Spleen (tissue), 11 donors: Measurements from ENCODE around the gene ARL11. TPM values are rescaled to one million over a fixed set of nuclear protein-coding genes. Genes with fewer than 3 reads are reported as not detected.

Experiments
- DNase-seq: peaks from one replicate; pipeline ENCODE4 v3.0.0-alpha.2; 2020
- H3K27ac ChIP-seq, 8 donors: fragments of 200-600 bp; sonication (generic) in 7 of 8; 1 replicate in 4 of 8; 2 replicates in 4 of 8; pipeline versions ENCODE4 v1.5.0 to v1.8.0; 2016 to 2021; ENCODE audit warnings: inconsistent platforms in 4 of 8, mild to moderate bottlenecking in 4 of 8, moderate library complexity in 1 of 8
- H3K27me3 ChIP-seq, 7 donors: fragments of 200-600 bp; sonication (generic) in 6 of 7; replicated peaks in 1 of 7; 1 replicate in 4 of 7; 2 replicates in 3 of 7; pipeline versions ENCODE4 v1.5.0 to v1.8.0; 2016 to 2021; ENCODE audit warnings: inconsistent platforms in 3 of 7, mild to moderate bottlenecking in 1 of 7
- H3K36me3 ChIP-seq, 6 donors: fragments of 200-600 bp; sonication (generic) in 5 of 6; 1 replicate in 4 of 6; 2 replicates in 2 of 6; pipeline versions ENCODE4 v1.5.0 to v1.8.0; 2016 to 2021; ENCODE audit warnings: inconsistent platforms in 2 of 6
- H3K4me1 ChIP-seq, 6 donors: fragments of 200-600 bp; sonication (generic) in 5 of 6; 1 replicate in 3 of 6; 2 replicates in 3 of 6; pipeline versions ENCODE4 v1.5.0 to v1.8.0; 2016 to 2021; ENCODE audit warnings: inconsistent platforms in 3 of 6
- H3K4me3 ChIP-seq, 8 donors: fragments of 200-600 bp; sonication (generic) in 7 of 8; 1 replicate in 4 of 8; 2 replicates in 4 of 8; pipeline versions ENCODE4 v1.5.0 to v1.8.0; 2016 to 2021; ENCODE audit warnings: inconsistent platforms in 4 of 8, mild to moderate bottlenecking in 4 of 8, moderate library complexity in 2 of 8
- H3K9me3 ChIP-seq, 8 donors: fragments of 200-600 bp; sonication (generic) in 7 of 8; 1 replicate in 4 of 8; 2 replicates in 4 of 8; pipeline versions ENCODE4 v1.5.0 to v1.8.0; 2016 to 2021; ENCODE audit warnings: inconsistent platforms in 4 of 8
- CTCF ChIP-seq, 11 experiments: fragments of 200-600 bp in 7 of 11; fragments of 450-650 bp in 4 of 11; sonication (generic) in 4 of 11; IDR thresholded peaks in 8 of 11; conservative IDR thresholded peaks in 3 of 11; 1 replicate in 7 of 11; 2 replicates in 4 of 11; pipeline versions ENCODE4 v1.4.0 to v1.8.0; 2016 to 2021; ENCODE audit warnings: antibody characterized with exemption in 11 of 11, inconsistent platforms in 4 of 11, mild to moderate bottlenecking in 1 of 11
- POLR2A ChIP-seq, 3 donors: fragments of 450-650 bp; IDR thresholded peaks; one replicate each; pipeline ENCODE4 v1.5.1; 2017; ENCODE audit warnings: antibody characterized with exemption in 3 of 3, mild to moderate bottlenecking in 1 of 3
- POLR2AphosphoS5 ChIP-seq, 3 donors: sonication (generic); formaldehyde crosslinking; IDR thresholded peaks; one replicate each; pipeline ENCODE4 v1.5.1; 2017; ENCODE audit warnings: antibody characterized with exemption in 3 of 3
- WGBS, 5 donors: extraction: QIAGEN DNeasy Blood & Tissue Kit in 3 of 5; methylation state at CpG; one replicate each; pipeline versions ENCODE4 v1.1.5 to v1.1.7; 2013 to 2018; 5-methylcytosine and 5-hydroxymethylcytosine counted together
- intact Hi-C: fragments of 100-400 bp; cut with DNase I; formaldehyde crosslinking; loops from one replicate; pipeline ENCODE4 v1.15.0; 2023; ENCODE audit warnings: low total_unique reads
- polyA plus RNA-seq, 3 donors: library from polyadenylated mRNA; stranded (reverse); fragments of 200-250 nt; gene quantifications; one replicate each; pipeline ENCODE4 v1.2.1, GENCODE V29; 2013
- total RNA-seq, 7 donors: library from RNA; depleted of rRNA in 3 of 7; stranded (reverse); fragments of >200 nt in 3 of 7; fragmentation: NEBNext Ultra II Directional in 4 of 7; extraction: Animal tissue kit (Norgen Biotek cat#: 25700) in 4 of 7; gene quantifications; one replicate each; pipeline versions ENCODE4 v1.1.0 to v1.2.1, GENCODE V29; 2016 to 2021
- donor health status: healthy with polysubstance abuse.
- donor health status: DM: no; HTN: no; CAD: no; lungs with moderate emphysema.
- donor health status: DM: no; HTN: no; CAD: no.
- donor health status: Bipolar disorder and iron deficiency.
- donor health status: healthy.
- donor health status: DM: no; HTN: no; CAD: no.
- donor health status: DM: yes; HTN: yes; CAD: no.

Gene ARL11
- total and polyA plus RNA-seq, 10 donors: 4.7 to 15.7 (median 11.6) TPM

- 76 to 95% (median 93%) methylated on average over 2 of the region's 2 CpGs for WGBS, 5 donors
Observed at GRCh38 chr13:49638744-49639072, 10.4 kb downstream of the ARL11 start.

GRCh38 chr13:49641801-49642291 is 13.5 kb downstream of the ARL11 start:
- peak; percentile 84 for DNase-seq
- no peaks in the 10 kb centered on the region for H3K9me3 ChIP-seq
- peak overlapping the region in 7 of 8 donors; percentile 4 to 91 (median 73) for H3K27ac ChIP-seq
- WGBS, 5 donors: 49 to 75% (median 54%) methylated on average over 4 of the region's 4 CpGs
- peak overlapping the region in 3 of 8 donors; percentile 24 to 44 (median 25) for H3K4me3 ChIP-seq
- TF ChIP-seq POLR2AphosphoS5 (IDR thresholded peaks at IDR 0.05) (peak in 1 of 3 donors; percentile 83), POLR2A (IDR thresholded peaks at IDR 0.05) (no peak), CTCF (IDR thresholded peaks at IDR 0.05 in 8 of 11, conservative IDR thresholded peaks at IDR 0.05 in 3 of 11) (no peak)
- H3K27me3 ChIP-seq: no peaks in the 10 kb centered on the region
- peaks cover 3 to 70% (median 33%) of the 10 kb centered on the region in 6 donors for H3K4me1 ChIP-seq
- intact Hi-C loops: no loop called here
- H3K36me3 ChIP-seq: peaks cover 0 to 8% (median 0%) of the 10 kb centered on the region in 6 donors

More at GRCh38 chr13:49638744-49639072, 10.4 kb downstream of the ARL11 start:
- peaks cover 0 to 14% (median 0%) of the 10 kb centered on the region in 6 donors for H3K36me3 ChIP-seq
- TF ChIP-seq CTCF (IDR thresholded peaks at IDR 0.05 in 8 of 11, conservative IDR thresholded peaks at IDR 0.05 in 3 of 11) (no peak), POLR2AphosphoS5 (IDR thresholded peaks at IDR 0.05) (no peak), POLR2A (IDR thresholded peaks at IDR 0.05) (no peak)
- intact Hi-C loops: no loop called here
- no peak overlapping the region for H3K4me3 ChIP-seq
- H3K4me1 ChIP-seq: peaks cover 3 to 66% (median 32%) of the 10 kb centered on the region in 6 donors
- DNase-seq: no peak
- no peaks in the 10 kb centered on the region for H3K9me3 ChIP-seq
- no peaks in the 10 kb centered on the region for H3K27me3 ChIP-seq
- H3K27ac ChIP-seq: no peak overlapping the region

GRCh38 chr13:49643035-49643646 is 14.8 kb downstream of the ARL11 start:
- Histone ChIP-seq H3K27me3 (no peaks in the 10 kb centered on the region), H3K27ac (peak overlapping the region in 7 of 8 donors; percentile 4 to 91 (median 72)), H3K4me1 (peaks cover 3 to 70% (median 33%) of the 10 kb centered on the region in 6 donors), H3K36me3 (peaks cover 0 to 8% (median 0%) of the 10 kb centered on the region in 6 donors), H3K9me3 (no peaks in the 10 kb centered on the region), H3K4me3 (peak overlapping the region in 3 of 8 donors; percentile 1 to 53 (median 25))
- intact Hi-C loops: no loop called here
- TF ChIP-seq POLR2A (IDR thresholded peaks at IDR 0.05) (no peak), CTCF (IDR thresholded peaks at IDR 0.05 in 8 of 11, conservative IDR thresholded peaks at IDR 0.05 in 3 of 11) (no peak), POLR2AphosphoS5 (IDR thresholded peaks at IDR 0.05) (peak in 1 of 3 donors; percentile 4)
- 40 to 57% (median 46%) methylated on average over 12 of the region's 12 CpGs for WGBS, 5 donors
- DNase-seq: no peak

GRCh38 chr13:49645451-49645850 is 17.1 kb downstream of the ARL11 start:
- peaks cover 3 to 66% (median 33%) of the 10 kb centered on the region in 6 donors for H3K4me1 ChIP-seq
- peak in 1 of 3 donors; percentile 36 for TF ChIP-seq POLR2AphosphoS5 (IDR thresholded peaks at IDR 0.05)
- TF ChIP-seq POLR2A (IDR thresholded peaks at IDR 0.05): no peak
- no peak for TF ChIP-seq CTCF (IDR thresholded peaks at IDR 0.05 in 8 of 11, conservative IDR thresholded peaks at IDR 0.05 in 3 of 11)
- H3K27me3 ChIP-seq: no peaks in the 10 kb centered on the region
- intact Hi-C loops: no loop called here
- WGBS, 5 donors: 46 to 64% (median 56%) methylated on average over 13 of the region's 13 CpGs
- no peak for DNase-seq
- no peak overlapping the region for H3K4me3 ChIP-seq
- H3K36me3 ChIP-seq: no peaks in the 10 kb centered on the region
- H3K9me3 ChIP-seq: no peaks in the 10 kb centered on the region
- peak overlapping the region in 7 of 8 donors; percentile 5 to 88 (median 48) for H3K27ac ChIP-seq
